Measurements from ENCODE around the gene RIPK4.

Gene RIPK4
- 0.76 to 5.5 (median 2.1) reads per million in 4 donors for total RNA-seq

GRCh38 chr21:41766883-41767605 is at the start of gene RIPK4:
Gene RIPK4 (minus strand): TSS chr21:41767052. CDS start chr21:41767041, 11 bp downstream.
- DNase-seq: peak; percentile 28 to 54 (median 41)

- no peak for DNase-seq
These were observed 49.1 kb upstream of the RIPK4 start for GRCh38 chr21:41815652-41816582.

GRCh38 chr21:41813226-41813625 is 46.4 kb upstream of the RIPK4 start:
- DNase-seq: no peak

- DNase-seq: no peak
These were observed 45.8 kb upstream of the RIPK4 start for GRCh38 chr21:41812679-41813078.

GRCh38 chr21:41810597-41810932 is 43.7 kb upstream of the RIPK4 start:
- DNase-seq: no peak

- DNase-seq: no peak
These were observed 43.2 kb upstream of the RIPK4 start for GRCh38 chr21:41809891-41810596.

- no peak for DNase-seq
These were observed 42.0 kb upstream of the RIPK4 start for GRCh38 chr21:41808846-41809245.

- DNase-seq: no peak
These were observed 41.2 kb upstream of the RIPK4 start for GRCh38 chr21:41808094-41808493.

- no peak for DNase-seq
These were observed 39.9 kb upstream of the RIPK4 start for GRCh38 chr21:41806773-41807172.

GRCh38 chr21:41805643-41806042 is 38.8 kb upstream of the RIPK4 start:
- no peak for DNase-seq

GRCh38 chr21:41805038-41805437 is 38.2 kb upstream of the RIPK4 start:
- no peak for DNase-seq

GRCh38 chr21:41804381-41804780 is 37.5 kb upstream of the RIPK4 start:
- DNase-seq: no peak

GRCh38 chr21:41803316-41803715 is 36.5 kb upstream of the RIPK4 start:
- DNase-seq: no peak

- DNase-seq: no peak
These were observed 35.8 kb upstream of the RIPK4 start for GRCh38 chr21:41802684-41803083.

GRCh38 chr21:41802198-41802584 is 35.3 kb upstream of the RIPK4 start:
- no peak for DNase-seq

GRCh38 chr21:41801321-41802197 is 34.7 kb upstream of the RIPK4 start:
- DNase-seq: no peak

- no peak for DNase-seq
These were observed 33.8 kb upstream of the RIPK4 start for GRCh38 chr21:41800425-41801320.

- DNase-seq: no peak
These were observed 32.9 kb upstream of the RIPK4 start for GRCh38 chr21:41799763-41800162.

- DNase-seq: no peak
These were observed 31.5 kb upstream of the RIPK4 start for GRCh38 chr21:41798326-41798725.

- no peak for DNase-seq
These were observed 29.7 kb upstream of the RIPK4 start for GRCh38 chr21:41796476-41797080.

GRCh38 chr21:41795726-41796125 is 28.9 kb upstream of the RIPK4 start:
- DNase-seq: no peak

Data from T-helper 1 cell (primary cell).